Esophagus muscularis mucosa (tissue), 4 donors: ENCODE data around the gene TSSC4. TPM values are rescaled to one million over a fixed set of nuclear protein-coding genes. Genes with fewer than 3 reads are reported as not detected.

Experiments used
- DNase-seq: peaks from one replicate; pipeline ENCODE4 v3.0.0-alpha.2; 2017; ENCODE audit errors: extremely low spot score
- H3K27ac ChIP-seq, 4 donors: fragments of 200-600 bp; sonication (generic); replicated peaks in 1 of 4; 1 replicate in 3 of 4; 2 replicates in 1 of 4; pipeline ENCODE4 v1.5.1; 2016 to 2019; ENCODE audit warnings: mild to moderate bottlenecking in 1 of 4
- H3K27me3 ChIP-seq, 4 donors: fragments of 200-600 bp; sonication (generic); one replicate each; pipeline versions ENCODE4 v1.5.1 to v1.6.0; 2016 to 2019
- H3K36me3 ChIP-seq, 4 donors: fragments of 200-600 bp; sonication (generic); one replicate each; pipeline ENCODE4 v1.5.1; 2016 to 2019
- H3K4me1 ChIP-seq, 4 donors: fragments of 200-600 bp; sonication (generic); one replicate each; pipeline ENCODE4 v1.5.1; 2016 to 2019
- H3K4me3 ChIP-seq, 4 donors: fragments of 200-600 bp; sonication (generic); 1 replicate in 2 of 4; 2 replicates in 2 of 4; pipeline ENCODE4 v1.5.1; 2016 to 2019; ENCODE audit warnings: mild to moderate bottlenecking in 4 of 4, moderate library complexity in 1 of 4
- H3K9me3 ChIP-seq, 4 donors: fragments of 200-600 bp; sonication (generic); 1 replicate in 3 of 4; 2 replicates in 1 of 4; pipeline ENCODE4 v1.5.1; 2016 to 2019
- CTCF ChIP-seq, 3 experiments: fragments of 200-600 bp in 2 of 3; fragments of 450-650 bp in 1 of 3; sonication (generic) in 2 of 3; IDR thresholded peaks; one replicate each; pipeline ENCODE4 v1.5.1; 2017 to 2019; ENCODE audit warnings: antibody characterized with exemption in 3 of 3, mild to moderate bottlenecking in 2 of 3, moderate library complexity in 1 of 3
- EP300 ChIP-seq: sonication (generic); formaldehyde crosslinking; IDR thresholded peaks from one replicate; pipeline ENCODE4 v1.6.1; 2017; ENCODE audit warnings: antibody characterized with exemption
- POLR2A ChIP-seq: fragments of 450-650 bp; IDR thresholded peaks from one replicate; pipeline ENCODE4 v1.6.1; 2017; ENCODE audit warnings: antibody characterized with exemption, moderate library complexity, mild to moderate bottlenecking, low read depth
- POLR2AphosphoS5 ChIP-seq, 2 donors: sonication (generic); formaldehyde crosslinking; IDR thresholded peaks; one replicate each; pipeline ENCODE4 v1.6.1; 2017; ENCODE audit warnings: antibody characterized with exemption in 2 of 2
- WGBS: methylation state at CpG from one replicate; pipeline ENCODE4 v1.1.5; 2018; 5-methylcytosine and 5-hydroxymethylcytosine counted together
- intact Hi-C: fragments of 100-400 bp; cut with DNase I; formaldehyde crosslinking; loops from one replicate; pipeline ENCODE4 v1.15.1; 2023
- total RNA-seq, 4 donors: library from RNA; depleted of rRNA; stranded (reverse); fragments of >200 nt; gene quantifications; one replicate each; pipeline versions ENCODE4 v1.1.0 to v1.2.1, GENCODE V29; 2016

TSSC4 gene
- total RNA-seq, 4 donors from 2014 or later, result 46.9 to 76.9 (median 70.6) TPM

- Histone ChIP-seq H3K27ac (peak overlapping the region; percentile 98 to 100 (median 100)), H3K9me3 (no peaks in the 10 kb centered on the region), H3K36me3 (peaks cover 0 to 11% (median 5%) of the 10 kb centered on the region in 4 donors), H3K27me3 (no peaks in the 10 kb centered on the region), H3K4me3 (peak overlapping the region; percentile 89 to 100 (median 100)), H3K4me1 (peaks cover 81 to 86% (median 83%) of the 10 kb centered on the region in 4 donors)
- intact Hi-C loops, result no loop called here
- TF ChIP-seq EP300, result peak; percentile 75
- TF ChIP-seq POLR2AphosphoS5 (IDR thresholded peaks at IDR 0.05), result peak; percentile 60 to 66
- TF ChIP-seq POLR2A, result peak; percentile 31
- no peak for TF ChIP-seq CTCF (IDR thresholded peaks at IDR 0.05)
- DNase-seq, result peak; percentile 94
- 21% methylated on average over 3 of the region's 20 CpGs for WGBS
Measured at GRCh38 chr11:2380807-2381350, 19.7 kb upstream of the TSSC4 start.

- H3K36me3 ChIP-seq, result peaks cover 0 to 13% (median 5%) of the 10 kb centered on the region in 4 donors
- H3K4me3 ChIP-seq, result peak overlapping the region in 3 of 4 donors; percentile 89 to 100 (median 100)
- H3K27ac ChIP-seq, result peak overlapping the region; percentile 98 to 100 (median 100)
- no peaks in the 10 kb centered on the region for H3K27me3 ChIP-seq
- H3K4me1 ChIP-seq, result peaks cover 83 to 89% (median 86%) of the 10 kb centered on the region in 4 donors
- no peak for DNase-seq
- TF ChIP-seq POLR2AphosphoS5 (IDR thresholded peaks at IDR 0.05) (no peak), CTCF (IDR thresholded peaks at IDR 0.05) (no peak), POLR2A (no peak), EP300 (no peak)
- intact Hi-C loops, result no loop called here
- no peaks in the 10 kb centered on the region for H3K9me3 ChIP-seq
- WGBS, result 81% methylated on average over 4 of the region's 11 CpGs
Measured at GRCh38 chr11:2381494-2382128, 18.9 kb upstream of the TSSC4 start.

- peaks cover 0 to 13% (median 5%) of the 10 kb centered on the region in 4 donors for H3K36me3 ChIP-seq
- no peaks in the 10 kb centered on the region for H3K9me3 ChIP-seq
- H3K27me3 ChIP-seq, result no peaks in the 10 kb centered on the region
- peak overlapping the region; percentile 98 to 100 (median 100) for H3K27ac ChIP-seq
- WGBS, result 53% methylated on average over 6 of the region's 11 CpGs
- H3K4me3 ChIP-seq, result no peak overlapping the region
- H3K4me1 ChIP-seq, result peaks cover 85 to 90% (median 87%) of the 10 kb centered on the region in 4 donors
- intact Hi-C loops, result no loop called here
- DNase-seq, result no peak
- TF ChIP-seq EP300 (no peak), CTCF (IDR thresholded peaks at IDR 0.05) (no peak), POLR2A (no peak), POLR2AphosphoS5 (IDR thresholded peaks at IDR 0.05) (peak in 1 of 2 donors; percentile 5)
Measured at GRCh38 chr11:2382129-2382517, 18.4 kb upstream of the TSSC4 start.

- no peaks in the 10 kb centered on the region for H3K9me3 ChIP-seq
- H3K4me3 ChIP-seq, result peak overlapping the region; percentile 3 to 34 (median 18)
- peaks cover 0 to 13% (median 5%) of the 10 kb centered on the region in 4 donors for H3K36me3 ChIP-seq
- no peaks in the 10 kb centered on the region for H3K27me3 ChIP-seq
- peak; percentile 93 for DNase-seq
- peak overlapping the region; percentile 98 to 100 (median 100) for H3K27ac ChIP-seq
- intact Hi-C loops, result no loop called here
- peak in 2 of 3 experiments; percentile 20 to 33 for TF ChIP-seq CTCF (IDR thresholded peaks at IDR 0.05)
- peak; percentile 79 to 89 for TF ChIP-seq POLR2AphosphoS5 (IDR thresholded peaks at IDR 0.05)
- TF ChIP-seq EP300, result no peak
- TF ChIP-seq POLR2A, result no peak
- 22% methylated on average over 15 of the region's 26 CpGs for WGBS
- peaks cover 95 to 100% (median 98%) of the 10 kb centered on the region in 4 donors for H3K4me1 ChIP-seq
Measured at GRCh38 chr11:2382936-2383851, 17.4 kb upstream of the TSSC4 start.
